Smooth muscle cell (in vitro differentiated cells): ENCODE data around the gene PANK3. TPM values are rescaled to one million over a fixed set of nuclear protein-coding genes. Genes with fewer than 3 reads are reported as not detected.
"Not testable (repeated sequence)": the region's sequence is repeated elsewhere in the genome, so short reads cannot be mapped to it uniquely, and the experiment has no call there.

ENCODE experiments used
- DNase-seq: peaks from one replicate; lab custom pipeline; 2025; ENCODE audit not compliant: unreplicated experiment; lab: John Stamatoyannopoulos, UW
- H2AFZ ChIP-seq: fragments of 200-600 bp; sonication (generic); 2 replicates; pipeline ENCODE4 v1.6.0; 2016; ENCODE audit warnings: antibody characterized with exemption, low read depth, mild to moderate bottlenecking
- H3F3A ChIP-seq: fragments of 200-600 bp; sonication (generic); 2 replicates; pipeline ENCODE4 v1.6.0; 2017; ENCODE audit warnings: antibody characterized with exemption, low read depth
- H3K27ac ChIP-seq: fragments of 200-600 bp; sonication (generic); 2 replicates; pipeline ENCODE4 v1.5.1; 2016; ENCODE audit warnings: low read depth, mild to moderate bottlenecking
- H3K27me3 ChIP-seq: fragments of 200-600 bp; sonication (generic); 2 replicates; pipeline ENCODE4 v1.6.1; 2016; ENCODE audit warnings: low read depth, mild to moderate bottlenecking
- H3K36me3 ChIP-seq: fragments of 200-600 bp; sonication (generic); 2 replicates; pipeline ENCODE4 v1.5.1; 2016; ENCODE audit warnings: low read depth
- H3K4me1 ChIP-seq: fragments of 200-600 bp; sonication (generic); 2 replicates; pipeline ENCODE4 v1.5.1; 2016; ENCODE audit warnings: low read depth
- H3K4me2 ChIP-seq: fragments of 200-600 bp; sonication (generic); 2 replicates; pipeline ENCODE4 v1.6.0; 2016; ENCODE audit warnings: mild to moderate bottlenecking
- H3K4me3 ChIP-seq: fragments of 200-600 bp; sonication (generic); 2 replicates; pipeline ENCODE4 v1.5.1; 2016; ENCODE audit warnings: mild to moderate bottlenecking
- H3K79me2 ChIP-seq: fragments of 200-600 bp; sonication (generic); 2 replicates; pipeline ENCODE4 v1.6.0; 2016; ENCODE audit warnings: low read depth, mild to moderate bottlenecking
- H3K9ac ChIP-seq: fragments of 200-600 bp; sonication (generic); 2 replicates; pipeline ENCODE4 v1.6.0; 2016; ENCODE audit warnings: low read depth
- H3K9me3 ChIP-seq: fragments of 200-600 bp; sonication (generic); replicated peaks from 2 replicates; pipeline ENCODE4 v1.5.1; 2016; ENCODE audit warnings: low read depth
- H4K20me1 ChIP-seq: fragments of 200-600 bp; sonication (generic); 2 replicates; pipeline ENCODE4 v1.6.0; 2016; ENCODE audit warnings: low read depth
- WGBS: methylation state at CpG from one replicate; pipeline ENCODE4 v1.1.7; 2016; ENCODE audit warnings: low lambda C conversion rate; 5-methylcytosine and 5-hydroxymethylcytosine counted together
- polyA plus RNA-seq: library from polyadenylated mRNA; unstranded; fragments of >200 nt; fragmentation: Nextera tagmentation; extraction: Ambion mirVana; gene quantifications from 2 replicates; pipeline ENCODE4 v1.2.1, GENCODE V29; 2016
- total RNA-seq: library from RNA; depleted of rRNA; stranded (reverse); fragments of >200 nt; gene quantifications from 2 replicates; pipeline ENCODE4 v1.2.3, GENCODE V29; 2014
- TF ChIP-seq, protein P1 (sequence below): fragments of 200-600 bp; sonication (generic); IDR thresholded peaks from 2 replicates; pipeline ENCODE4 v1.5.1; 2017; ENCODE audit warnings: borderline replicate concordance, mild to moderate bottlenecking, antibody characterized with exemption; ENCODE audit not compliant: insufficient read depth, poor library complexity, severe bottlenecking

Gene PANK3
- total and polyA plus RNA-seq, 2 experiments from 2014 or later, result 15.8 to 52.5 TPM

DNA sequence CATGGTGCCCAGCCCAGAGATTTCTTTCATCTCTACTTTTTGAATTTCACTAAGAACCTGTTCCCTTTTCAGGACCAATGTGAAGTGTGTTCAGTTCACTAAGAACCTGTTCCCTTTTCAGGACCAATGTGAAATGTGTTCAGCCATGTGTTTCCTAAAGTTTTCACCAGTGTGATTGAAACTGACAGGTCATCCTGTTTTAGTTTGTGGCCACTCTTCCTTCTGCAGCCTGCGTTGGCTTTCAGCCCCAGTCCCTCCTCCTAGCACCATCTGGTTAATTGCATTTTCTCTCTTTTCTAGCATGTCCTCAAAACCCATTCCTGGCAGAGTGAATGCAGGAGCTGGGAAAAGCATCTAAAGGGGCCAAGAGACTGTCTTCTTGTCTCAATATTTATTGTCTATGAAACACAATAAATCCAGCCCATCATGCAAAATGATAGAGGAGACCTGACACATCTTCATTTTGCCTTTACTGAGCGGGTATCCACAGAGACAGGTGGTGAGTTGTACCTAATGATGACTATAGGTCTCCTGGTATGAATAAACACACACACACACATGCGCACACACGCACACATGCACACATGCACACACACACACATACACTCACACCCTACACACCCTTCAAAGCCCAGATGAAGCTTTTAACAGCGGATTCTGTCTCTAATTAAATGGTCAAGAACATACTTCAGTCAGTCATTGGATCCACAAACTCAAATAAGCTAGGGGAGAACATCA is 6.1 kb upstream of the PANK3 start:
- Histone ChIP-seq H2AFZ (no peak overlapping the region), H3K4me3 (no peak overlapping the region), H3K79me2 (no peaks in the 10 kb centered on the region), H3K9ac (no peak overlapping the region), H3K27me3 (no peaks in the 10 kb centered on the region), H3K4me1 (peaks cover 3% of the 10 kb centered on the region), H3K27ac (no peak overlapping the region), H3F3A (no peaks in the 10 kb centered on the region), H3K9me3 (no peaks in the 10 kb centered on the region), H3K36me3 (no peaks in the 10 kb centered on the region), H3K4me2 (no peak overlapping the region), H4K20me1 (no peaks in the 10 kb centered on the region)
- WGBS, result 86% methylated on average over 5 of the region's 5 CpGs
- DNase-seq, result no peak
- TF ChIP-seq, protein P1, sequence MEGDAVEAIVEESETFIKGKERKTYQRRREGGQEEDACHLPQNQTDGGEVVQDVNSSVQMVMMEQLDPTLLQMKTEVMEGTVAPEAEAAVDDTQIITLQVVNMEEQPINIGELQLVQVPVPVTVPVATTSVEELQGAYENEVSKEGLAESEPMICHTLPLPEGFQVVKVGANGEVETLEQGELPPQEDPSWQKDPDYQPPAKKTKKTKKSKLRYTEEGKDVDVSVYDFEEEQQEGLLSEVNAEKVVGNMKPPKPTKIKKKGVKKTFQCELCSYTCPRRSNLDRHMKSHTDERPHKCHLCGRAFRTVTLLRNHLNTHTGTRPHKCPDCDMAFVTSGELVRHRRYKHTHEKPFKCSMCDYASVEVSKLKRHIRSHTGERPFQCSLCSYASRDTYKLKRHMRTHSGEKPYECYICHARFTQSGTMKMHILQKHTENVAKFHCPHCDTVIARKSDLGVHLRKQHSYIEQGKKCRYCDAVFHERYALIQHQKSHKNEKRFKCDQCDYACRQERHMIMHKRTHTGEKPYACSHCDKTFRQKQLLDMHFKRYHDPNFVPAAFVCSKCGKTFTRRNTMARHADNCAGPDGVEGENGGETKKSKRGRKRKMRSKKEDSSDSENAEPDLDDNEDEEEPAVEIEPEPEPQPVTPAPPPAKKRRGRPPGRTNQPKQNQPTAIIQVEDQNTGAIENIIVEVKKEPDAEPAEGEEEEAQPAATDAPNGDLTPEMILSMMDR, result no peak

DNA sequence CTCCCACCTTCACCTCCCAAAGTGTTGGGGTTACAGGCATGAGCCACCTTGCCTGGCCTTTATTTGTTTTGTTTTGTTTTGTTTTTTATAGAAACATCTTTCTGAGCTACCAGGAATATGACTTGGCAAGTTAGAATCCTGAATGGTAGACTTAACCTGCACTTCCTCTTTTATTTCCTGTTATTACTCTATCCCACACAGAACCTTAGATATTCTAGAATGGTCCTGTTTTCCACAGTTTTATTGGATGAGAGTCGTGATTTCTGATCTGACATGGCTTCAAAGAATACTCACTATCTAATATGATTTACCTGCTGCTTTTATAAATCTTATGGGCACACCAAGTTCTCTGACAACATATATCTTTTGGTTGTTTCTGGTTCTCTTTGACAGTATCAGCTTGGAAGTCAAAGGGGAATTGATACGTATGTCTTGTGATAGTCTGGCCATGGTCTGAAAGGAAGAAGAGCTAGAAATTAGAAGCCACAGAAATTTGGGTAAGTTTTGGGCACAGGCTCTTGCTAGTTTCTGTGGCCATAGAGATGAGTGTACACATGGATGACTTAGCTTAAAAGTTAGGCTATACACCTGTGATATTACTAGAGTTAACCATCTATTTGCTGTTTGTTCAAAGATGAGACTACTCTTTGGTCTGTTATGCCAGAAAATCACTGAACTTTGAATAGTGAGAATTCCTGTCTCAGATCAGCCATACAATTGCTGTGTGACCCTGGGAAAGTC is 4.7 kb upstream of the PANK3 start:
- peaks cover 8% of the 10 kb centered on the region for H3K4me1 ChIP-seq
- H3K27me3 ChIP-seq, result no peaks in the 10 kb centered on the region
- no peak overlapping the region for H3K4me3 ChIP-seq
- no peak overlapping the region for H2AFZ ChIP-seq
- no peak overlapping the region for H3K4me2 ChIP-seq
- H3K9ac ChIP-seq, result no peak overlapping the region
- H3K79me2 ChIP-seq, result peaks cover 2% of the 10 kb centered on the region
- H3K9me3 ChIP-seq, result no peaks in the 10 kb centered on the region
- no peak for DNase-seq
- TF ChIP-seq, protein P1, result no peak
- WGBS, result 91% methylated on average over 2 of the region's 2 CpGs
- peaks cover 3% of the 10 kb centered on the region for H3F3A ChIP-seq
- peaks cover 2% of the 10 kb centered on the region for H4K20me1 ChIP-seq
- H3K36me3 ChIP-seq, result no peaks in the 10 kb centered on the region
- no peak overlapping the region for H3K27ac ChIP-seq

DNA sequence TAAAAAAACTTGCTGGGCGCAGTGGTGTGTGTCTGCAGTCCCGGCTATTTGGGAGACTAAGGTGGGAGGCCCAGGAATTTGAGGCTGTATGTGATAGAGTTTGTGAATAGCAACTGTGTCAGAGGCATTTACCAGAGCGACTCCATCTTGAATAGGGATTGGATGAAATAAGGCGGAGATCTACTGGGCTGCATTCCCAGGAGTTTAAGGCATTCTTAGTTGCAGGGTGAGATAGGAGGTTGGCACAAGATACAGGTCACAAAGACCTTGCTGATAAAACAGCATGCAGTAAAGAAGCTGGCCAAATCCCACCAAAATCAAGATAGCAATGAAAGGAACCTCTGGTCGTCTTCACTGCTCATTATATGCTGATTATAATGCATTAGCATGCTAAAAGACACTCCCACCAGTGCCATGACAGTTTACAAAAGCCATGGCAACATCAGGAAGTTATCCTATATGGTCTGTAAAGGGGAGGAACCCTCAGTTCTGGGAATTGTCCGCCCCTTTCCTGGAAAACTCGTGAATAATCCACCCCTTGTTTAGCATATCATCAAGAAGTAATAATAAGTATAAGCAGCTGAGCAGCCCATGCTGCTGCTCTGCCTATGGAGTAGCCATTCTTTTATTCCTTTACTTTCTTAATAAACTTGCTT is 1.8 kb upstream of the PANK3 start:
- H3K9ac ChIP-seq, H3F3A ChIP-seq, H3K27me3 ChIP-seq, DNase-seq, H3K4me3 ChIP-seq, H3K9me3 ChIP-seq, H3K27ac ChIP-seq, H3K36me3 ChIP-seq, H3K4me2 ChIP-seq, H2AFZ ChIP-seq: not testable (repeated sequence)
- Histone ChIP-seq H3K4me1 (peaks cover 27% of the 10 kb centered on the region), H3K79me2 (peaks cover 31% of the 10 kb centered on the region), H4K20me1 (peaks cover 32% of the 10 kb centered on the region)
- WGBS, result 96% methylated on average over 7 of the region's 7 CpGs

DNA sequence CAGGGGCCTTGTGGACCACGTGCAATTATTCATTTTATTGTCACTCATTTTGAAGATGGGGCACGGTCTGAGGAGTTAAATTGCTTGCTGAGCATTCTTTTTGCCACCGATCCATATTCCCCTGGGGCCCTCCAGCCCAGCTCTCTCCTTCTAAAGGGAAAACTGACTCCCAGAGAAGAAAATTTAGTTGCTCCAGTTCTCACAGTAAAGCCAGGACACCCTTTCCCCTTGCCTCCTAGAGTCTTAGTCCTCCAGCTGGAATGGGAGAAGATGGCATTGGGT is 1.0 kb upstream of the PANK3 start:
- DNase-seq, result no peak
- Histone ChIP-seq H4K20me1 (peaks cover 39% of the 10 kb centered on the region), H3K27ac (peak overlapping the region; percentile 84), H3K4me2 (peak overlapping the region; percentile 85), H3K4me3 (peak overlapping the region; percentile 91), H2AFZ (peak overlapping the region; percentile 82), H3K9me3 (no peaks in the 10 kb centered on the region), H3K36me3 (no peaks in the 10 kb centered on the region), H3F3A (peaks cover 3% of the 10 kb centered on the region), H3K27me3 (no peaks in the 10 kb centered on the region), H3K9ac (peak overlapping the region; percentile 57), H3K4me1 (peaks cover 27% of the 10 kb centered on the region), H3K79me2 (peaks cover 39% of the 10 kb centered on the region)
- TF ChIP-seq, protein P1, result no peak
- 36% methylated on average over 3 of the region's 3 CpGs for WGBS
